Measurements from ENCODE around the gene GRIPAP1. TPM values are rescaled to one million over a fixed set of nuclear protein-coding genes. Genes with fewer than 3 reads are reported as not detected.

The GRIPAP1 gene
- total RNA-seq, 2 donors from 2014 or later, result 22.8 to 42.5 TPM

GRCh38 chrX:49041744-49042580 is 39.9 kb upstream of the GRIPAP1 start:
- no peak for ATAC-seq
- peak in 1 of 3 donors; percentile 11 for TF ChIP-seq POLR2A (IDR thresholded peaks at IDR 0.05)
- no peak for TF ChIP-seq CTCF (IDR thresholded peaks at IDR 0.05)
- H3K4me3 ChIP-seq, result no peak overlapping the region
- H3K27me3 ChIP-seq, result no peaks in the 10 kb centered on the region
- intact Hi-C loops (cut with DNase I), result no loop called here
- no peaks in the 10 kb centered on the region for H3K9me3 ChIP-seq
- no peak for DNase-seq
- peaks cover 0 to 3% of the 10 kb centered on the region in 2 donors for H3K36me3 ChIP-seq (replicated peaks in 1 of 2; ENCODE audit: insufficient read depth in 1 of 2, low read depth in 2 of 2)
- H3K27ac ChIP-seq, result peak overlapping the region; percentile 83 to 92 (median 88)
- peaks cover 38% of the 10 kb centered on the region for H3K4me1 ChIP-seq
- WGBS, 2 donors, result 11 to 15% methylated on average over 7 to 8 of the region's 10 CpGs

GRCh38 chrX:49040376-49040955 is 38.4 kb upstream of the GRIPAP1 start:
- no peak overlapping the region for H3K4me3 ChIP-seq
- H3K27me3 ChIP-seq, result no peaks in the 10 kb centered on the region
- no peaks in the 10 kb centered on the region for H3K9me3 ChIP-seq
- intact Hi-C loops (cut with DNase I), result no loop called here
- peak overlapping the region in 3 of 4 donors; percentile 54 to 66 (median 59) for H3K27ac ChIP-seq
- no peak for ATAC-seq
- 17 to 33% methylated on average over 6 of the region's 7 CpGs for WGBS, 2 donors
- H3K36me3 ChIP-seq (replicated peaks in 1 of 2; ENCODE audit: insufficient read depth in 1 of 2, low read depth in 2 of 2), result peaks cover 0 to 3% of the 10 kb centered on the region in 2 donors
- H3K4me1 ChIP-seq, result peaks cover 38% of the 10 kb centered on the region
- DNase-seq, result no peak
- no peak for TF ChIP-seq POLR2A (IDR thresholded peaks at IDR 0.05)
- no peak for TF ChIP-seq CTCF (IDR thresholded peaks at IDR 0.05)

GRCh38 chrX:49039598-49040375 is 37.7 kb upstream of the GRIPAP1 start:
- Histone ChIP-seq H3K4me3 (no peak overlapping the region), H3K36me3 (replicated peaks in 1 of 2; ENCODE audit: insufficient read depth in 1 of 2, low read depth in 2 of 2) (peaks cover 0 to 3% of the 10 kb centered on the region in 2 donors), H3K4me1 (peaks cover 38% of the 10 kb centered on the region), H3K27me3 (no peaks in the 10 kb centered on the region), H3K9me3 (no peaks in the 10 kb centered on the region), H3K27ac (peak overlapping the region in 3 of 4 donors; percentile 59 to 68 (median 66))
- DNase-seq (peak; percentile 63 to 77 (median 71)), ATAC-seq (peak; percentile 18)
- WGBS, 2 donors, result 14 to 31% methylated on average over 4 to 5 of the region's 9 CpGs
- intact Hi-C loops (cut with DNase I), result no loop called here
- TF ChIP-seq CTCF (IDR thresholded peaks at IDR 0.05) (peak in 3 of 7 experiments; percentile 6 to 20 (median 8)), POLR2A (IDR thresholded peaks at IDR 0.05) (no peak)

- H3K36me3 ChIP-seq (replicated peaks in 1 of 2; ENCODE audit: insufficient read depth in 1 of 2, low read depth in 2 of 2), result peaks cover 0 to 6% of the 10 kb centered on the region in 2 donors
- intact Hi-C loops (cut with DNase I), result no loop called here
- TF ChIP-seq CTCF (IDR thresholded peaks at IDR 0.05) (no peak), POLR2A (IDR thresholded peaks at IDR 0.05) (no peak)
- ATAC-seq (no peak), DNase-seq (no peak)
- 86 to 96% methylated on average over 7 to 13 of the region's 15 CpGs for WGBS, 2 donors
- H3K4me1 ChIP-seq, result peaks cover 31% of the 10 kb centered on the region
- H3K4me3 ChIP-seq, result no peak overlapping the region
- no peaks in the 10 kb centered on the region for H3K27me3 ChIP-seq
- H3K27ac ChIP-seq, result no peak overlapping the region
- H3K9me3 ChIP-seq, result no peaks in the 10 kb centered on the region
Observed at GRCh38 chrX:49037883-49038475, 35.9 kb upstream of the GRIPAP1 start.

Data from body of pancreas (tissue), 4 donors.